H1 (cell line): Measurements from ENCODE around the gene ZSCAN21. TPM values are rescaled to one million over a fixed set of nuclear protein-coding genes. Genes with fewer than 3 reads are reported as not detected.

Experiments
- EZH2 ChIP-seq: fragments of 200-600 bp; sonication (generic); IDR thresholded peaks from 2 replicates; pipeline ENCODE4 v1.7.1; 2012; ENCODE audit warnings: low read depth, mild to moderate bottlenecking, moderate library complexity, low read length, inconsistent platforms; ENCODE audit not compliant: severe bottlenecking
- JUND ChIP-seq: IDR thresholded peaks from 2 replicates; pipeline ENCODE4 v1.6.1; 2011; ENCODE audit warnings: mild to moderate bottlenecking, improper control_type of control experiment, low read length
- MAX ChIP-seq: IDR thresholded peaks from 2 replicates; pipeline ENCODE4 v1.6.1; 2012; ENCODE audit warnings: inconsistent platforms
- NRF1 ChIP-seq: IDR thresholded peaks from 2 replicates; pipeline ENCODE4 v1.6.1; 2011; ENCODE audit warnings: mild to moderate bottlenecking, low read depth, low read length, improper control_type of control experiment
- POU5F1 ChIP-seq: IDR thresholded peaks from 2 replicates; pipeline ENCODE4 v1.6.1; 2011; ENCODE audit warnings: low read depth, mild to moderate bottlenecking, low read length, moderate library complexity
- RAD21 ChIP-seq, 2 experiments: IDR thresholded peaks in 1 of 2; conservative IDR thresholded peaks in 1 of 2; 2 replicates each; pipeline ENCODE4 v1.6.1; 2011; ENCODE audit warnings: low read depth in 2 of 2, low read length in 2 of 2, improper control_type of control experiment in 1 of 2, inconsistent platforms in 1 of 2, mild to moderate bottlenecking in 1 of 2, moderate library complexity in 1 of 2
- SAP30 ChIP-seq: fragments of 300-600 bp; sonication (generic); IDR thresholded peaks from 2 replicates; pipeline ENCODE4 v1.7.1; 2012; ENCODE audit warnings: low read length, moderate library complexity, mild to moderate bottlenecking, inconsistent platforms; ENCODE audit not compliant: insufficient read depth, insufficient replicate concordance
- SP4 ChIP-seq: IDR thresholded peaks from 2 replicates; pipeline ENCODE4 v1.6.1; 2012; ENCODE audit warnings: low read length, inconsistent platforms
- TAF1 ChIP-seq: IDR thresholded peaks from 2 replicates; pipeline ENCODE4 v1.6.1; 2011; ENCODE audit warnings: mild to moderate bottlenecking, low read depth, low read length
- TAF7 ChIP-seq: optimal IDR thresholded peaks from 2 replicates; pipeline ENCODE3; 2011; ENCODE audit warnings: low read depth, mild to moderate bottlenecking, inconsistent platforms, low read length, moderate library complexity, borderline replicate concordance
- polyA plus RNA-seq, 7 experiments: library from polyadenylated mRNA; depleted of rRNA in 3 of 7; stranded (reverse) in 5 of 7; unstranded in 2 of 7; fragments of >200 nt in 5 of 7; fragments of 200-250 nt in 2 of 7; gene quantifications; 1 replicate in 5 of 7; 2 replicates in 1 of 7; 4 replicates in 1 of 7; pipeline versions ENCODE4 v1.2.1 to v1.2.3, GENCODE V29; 2011 to 2013; ENCODE audit warnings: missing spikeins in 2 of 7, mixed read lengths in 2 of 7
- total RNA-seq: library from RNA; stranded (reverse); fragmentation: NEBNext Ultra II Directional; extraction: Animal tissue kit (Norgen Biotek cat#: 25700); gene quantifications from 2 replicates; pipeline ENCODE4 v1.2.1, GENCODE V29; 2021

The ZSCAN21 gene
- total and polyA plus RNA-seq, 2 of the 8 experiments (the other 6 are each of a cell fraction or from before 2014, with no cell fraction given) = 15.4 to 26.1 TPM

GRCh38 chr7:100100420-100101015 lies 50.9 kb downstream of the ZSCAN21 start (continued):
- no peak for TF ChIP-seq RAD21 (IDR thresholded peaks at IDR 0.05 in 1 of 2, conservative IDR thresholded peaks at IDR 0.05 in 1 of 2; ENCODE audit: low read depth in 2 of 2, low read length in 2 of 2)
- TF ChIP-seq POU5F1 = no peak
- TF ChIP-seq JUND = no peak
- 0 out of 2 replicates have a peak, but pooled peaks have one; percentile 9 for TF ChIP-seq SP4
- TF ChIP-seq EZH2 = no peak
- TF ChIP-seq MAX = peak; percentile 98
- peak; percentile 15; the same call in 1 of the 2 replicates for TF ChIP-seq NRF1
- TF ChIP-seq TAF1 = peak; percentile 91
- peak; percentile 39 for TF ChIP-seq SAP30
- TF ChIP-seq TAF7 = peak; percentile 7
